ENCODE measurements around the gene SLAMF6. TPM values are rescaled to one million over a fixed set of nuclear protein-coding genes. Genes with fewer than 3 reads are reported as not detected.

SLAMF6 gene
- total RNA-seq, 1 experiment from 2014 or later: not detected

GRCh38 chr1:160471253-160471652 is 51.8 kb downstream of the SLAMF6 start:
- H3K36me3 Mint-ChIP-seq (ENCODE audit: insufficient read depth, unreplicated experiment): no peaks in the 10 kb centered on the region
- no peaks in the 10 kb centered on the region for H3K9me3 Mint-ChIP-seq (ENCODE audit: low read depth, unreplicated experiment)
- DNase-seq: no peak
- H3K27ac Mint-ChIP-seq (ENCODE audit: unreplicated experiment): no peak overlapping the region
- H3K4me3 Mint-ChIP-seq (ENCODE audit: low read depth, unreplicated experiment): no peak overlapping the region
- TF ChIP-seq CTCF (IDR thresholded peaks at IDR 0.05; ENCODE audit: unreplicated experiment): no peak
- no peaks in the 10 kb centered on the region for H3K4me1 Mint-ChIP-seq (ENCODE audit: low read depth, unreplicated experiment)
- H3K27me3 Mint-ChIP-seq (ENCODE audit: unreplicated experiment): peaks cover 12% of the 10 kb centered on the region
- intact Hi-C loops (cut with micrococcal nuclease; ENCODE audit: unreplicated experiment): no loop called here
- CTCF ChIA-PET: no interaction called here
- BruUV-seq (replicated peaks): no TSS peak

GRCh38 chr1:160467576-160467975 is 55.5 kb downstream of the SLAMF6 start:
- Mint-ChIP-seq H3K27me3 (ENCODE audit: unreplicated experiment) (peaks cover 44% of the 10 kb centered on the region), H3K4me1 (ENCODE audit: low read depth, unreplicated experiment) (no peaks in the 10 kb centered on the region), H3K9me3 (ENCODE audit: low read depth, unreplicated experiment) (no peaks in the 10 kb centered on the region), H3K27ac (ENCODE audit: unreplicated experiment) (no peak overlapping the region), H3K36me3 (ENCODE audit: insufficient read depth, unreplicated experiment) (no peaks in the 10 kb centered on the region), H3K4me3 (ENCODE audit: low read depth, unreplicated experiment) (no peak overlapping the region)
- BruUV-seq (replicated peaks): no TSS peak
- no peak for DNase-seq
- TF ChIP-seq CTCF (IDR thresholded peaks at IDR 0.05; ENCODE audit: unreplicated experiment): no peak
- intact Hi-C loops (cut with micrococcal nuclease; ENCODE audit: unreplicated experiment): no loop called here
- CTCF ChIA-PET: no interaction called here

- no peak for TF ChIP-seq CTCF (IDR thresholded peaks at IDR 0.05; ENCODE audit: unreplicated experiment)
- intact Hi-C loops (cut with micrococcal nuclease; ENCODE audit: unreplicated experiment): no loop called here
- no TSS peak for BruUV-seq (replicated peaks)
- DNase-seq: no peak
- Mint-ChIP-seq H3K4me1 (ENCODE audit: low read depth, unreplicated experiment) (no peaks in the 10 kb centered on the region), H3K27me3 (ENCODE audit: unreplicated experiment) (peaks cover 44% of the 10 kb centered on the region), H3K9me3 (ENCODE audit: low read depth, unreplicated experiment) (no peaks in the 10 kb centered on the region), H3K4me3 (ENCODE audit: low read depth, unreplicated experiment) (no peak overlapping the region), H3K27ac (ENCODE audit: unreplicated experiment) (no peak overlapping the region), H3K36me3 (ENCODE audit: insufficient read depth, unreplicated experiment) (no peaks in the 10 kb centered on the region)
- CTCF ChIA-PET: no interaction called here
Measured at GRCh38 chr1:160466961-160467360, 56.1 kb downstream of the SLAMF6 start.

- intact Hi-C loops (cut with micrococcal nuclease; ENCODE audit: unreplicated experiment): no loop called here
- BruUV-seq (replicated peaks): no TSS peak
- no peak for DNase-seq
- no peaks in the 10 kb centered on the region for H3K4me1 Mint-ChIP-seq (ENCODE audit: low read depth, unreplicated experiment)
- no peaks in the 10 kb centered on the region for H3K36me3 Mint-ChIP-seq (ENCODE audit: insufficient read depth, unreplicated experiment)
- H3K9me3 Mint-ChIP-seq (ENCODE audit: low read depth, unreplicated experiment): no peaks in the 10 kb centered on the region
- H3K4me3 Mint-ChIP-seq (ENCODE audit: low read depth, unreplicated experiment): no peak overlapping the region
- CTCF ChIA-PET: no interaction called here
- no peak for TF ChIP-seq CTCF (IDR thresholded peaks at IDR 0.05; ENCODE audit: unreplicated experiment)
- H3K27me3 Mint-ChIP-seq (ENCODE audit: unreplicated experiment): peaks cover 39% of the 10 kb centered on the region
- H3K27ac Mint-ChIP-seq (ENCODE audit: unreplicated experiment): no peak overlapping the region
Measured at GRCh38 chr1:160465123-160465522, 57.9 kb downstream of the SLAMF6 start.
